GM19455 (cell line): ENCODE data around the gene PILRB.
"Not testable (repeated sequence)": the region's sequence is repeated elsewhere in the genome, so short reads cannot be mapped to it uniquely, and the experiment has no call there.

Experiments used
- ATAC-seq: cut with Tn5 transposase; IDR thresholded peaks from one replicate; pipeline ENCODE4 v1.9.1; 2021; ENCODE audit not compliant: unreplicated experiment

Gene PILRB

DNA sequence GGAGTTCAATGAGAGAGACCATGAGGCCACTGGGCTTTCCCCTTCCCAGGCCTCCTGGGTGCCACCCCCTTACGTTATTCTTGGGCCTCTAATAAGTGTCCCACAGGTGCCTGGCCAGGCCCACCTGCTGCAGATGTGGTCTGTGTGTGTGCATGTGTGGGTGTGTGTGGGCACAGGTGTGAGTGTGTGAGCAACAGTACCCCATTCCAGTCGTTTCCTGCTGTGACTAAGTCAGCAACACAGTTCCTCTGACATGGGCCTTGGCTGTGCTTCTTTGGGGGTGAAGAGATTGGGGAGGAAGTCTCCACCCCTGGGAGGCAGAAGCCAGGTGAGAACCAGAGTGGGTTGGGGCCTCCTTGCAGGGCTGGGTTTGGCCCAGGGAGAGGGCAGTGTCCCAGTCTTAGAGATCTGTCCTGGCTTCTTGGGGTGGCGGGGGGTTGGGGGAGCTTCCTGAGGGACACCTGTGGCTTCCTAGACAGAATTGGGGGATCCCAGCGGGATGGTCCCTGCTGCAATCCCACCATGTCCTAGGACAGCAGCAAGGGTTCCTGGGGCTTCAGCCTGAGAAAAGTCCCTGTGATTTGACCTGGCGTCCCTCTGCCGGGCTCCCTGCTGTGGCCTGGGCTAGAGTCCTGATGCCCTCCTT lies 4.1 kb upstream of the PILRB start:
- no peak for ATAC-seq

DNA sequence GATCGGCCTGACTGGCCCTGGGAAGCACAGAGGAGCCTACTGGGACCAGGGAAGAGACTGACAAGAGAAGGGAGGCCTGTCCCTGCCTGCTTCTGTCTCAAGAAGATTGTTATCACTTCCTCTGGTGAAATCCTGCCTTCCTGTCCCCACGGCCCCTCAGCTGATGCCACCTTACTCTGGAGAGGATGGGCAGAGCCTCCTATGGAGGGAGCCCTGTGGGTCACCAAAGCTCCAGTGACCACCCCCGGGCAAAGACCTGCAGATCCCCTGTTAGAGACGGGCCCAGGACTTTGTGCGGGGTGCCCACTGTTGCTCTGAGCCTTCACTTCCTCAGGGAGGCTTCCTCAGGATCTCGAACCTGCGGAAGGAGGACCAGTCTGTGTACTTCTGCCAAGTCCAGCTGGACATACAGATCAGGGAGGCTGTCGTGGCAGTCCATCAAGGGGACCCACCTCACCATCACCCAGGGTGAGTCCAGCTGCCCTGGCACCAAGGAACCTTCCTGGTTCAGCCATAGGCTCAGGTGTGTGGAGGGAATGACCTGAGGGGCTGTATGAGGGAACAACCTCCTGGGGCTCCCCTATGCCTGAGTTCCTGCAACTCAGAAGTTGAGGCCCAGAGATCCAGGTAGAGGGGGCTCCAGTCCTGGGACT lies 1.4 kb upstream of the PILRB start:
- ATAC-seq: no peak

DNA sequence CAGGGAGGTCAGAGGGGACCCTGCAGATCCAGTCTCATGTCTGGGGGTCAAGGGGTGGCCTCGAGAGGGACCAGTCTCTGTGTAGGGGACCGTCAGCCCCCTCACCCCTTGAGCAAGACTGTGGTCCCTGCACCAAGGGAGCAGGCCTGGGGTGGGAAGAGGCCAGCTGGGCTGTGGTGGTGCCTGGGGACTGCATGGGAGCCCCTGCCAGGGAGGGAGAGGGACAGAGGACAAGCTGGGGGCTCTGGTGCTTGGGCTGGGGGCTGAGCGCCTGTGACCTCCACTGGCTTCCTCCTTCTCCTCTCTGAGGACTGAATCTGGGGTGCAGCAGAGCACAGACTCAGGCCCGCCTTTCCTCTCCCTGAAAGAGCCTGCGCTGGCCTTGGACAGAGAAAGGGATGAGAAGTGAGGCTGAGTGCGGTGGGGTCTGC lies 771 bp upstream of the PILRB start:
- ATAC-seq: no peak

DNA sequence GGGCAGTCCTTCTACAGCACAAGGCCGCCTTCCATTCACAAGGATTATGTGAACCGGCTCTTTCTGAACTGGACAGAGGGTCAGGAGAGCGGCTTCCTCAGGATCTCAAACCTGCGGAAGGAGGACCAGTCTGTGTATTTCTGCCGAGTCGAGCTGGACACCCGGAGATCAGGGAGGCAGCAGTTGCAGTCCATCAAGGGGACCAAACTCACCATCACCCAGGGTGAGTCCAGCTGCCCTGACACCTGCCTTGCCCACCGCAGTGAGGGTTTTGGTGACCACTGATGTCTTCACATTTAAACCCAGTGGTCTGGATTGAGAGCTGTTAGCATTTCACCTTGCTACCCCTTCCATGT lies 918 bp downstream of the PILRB start:
- ATAC-seq: no peak

DNA sequence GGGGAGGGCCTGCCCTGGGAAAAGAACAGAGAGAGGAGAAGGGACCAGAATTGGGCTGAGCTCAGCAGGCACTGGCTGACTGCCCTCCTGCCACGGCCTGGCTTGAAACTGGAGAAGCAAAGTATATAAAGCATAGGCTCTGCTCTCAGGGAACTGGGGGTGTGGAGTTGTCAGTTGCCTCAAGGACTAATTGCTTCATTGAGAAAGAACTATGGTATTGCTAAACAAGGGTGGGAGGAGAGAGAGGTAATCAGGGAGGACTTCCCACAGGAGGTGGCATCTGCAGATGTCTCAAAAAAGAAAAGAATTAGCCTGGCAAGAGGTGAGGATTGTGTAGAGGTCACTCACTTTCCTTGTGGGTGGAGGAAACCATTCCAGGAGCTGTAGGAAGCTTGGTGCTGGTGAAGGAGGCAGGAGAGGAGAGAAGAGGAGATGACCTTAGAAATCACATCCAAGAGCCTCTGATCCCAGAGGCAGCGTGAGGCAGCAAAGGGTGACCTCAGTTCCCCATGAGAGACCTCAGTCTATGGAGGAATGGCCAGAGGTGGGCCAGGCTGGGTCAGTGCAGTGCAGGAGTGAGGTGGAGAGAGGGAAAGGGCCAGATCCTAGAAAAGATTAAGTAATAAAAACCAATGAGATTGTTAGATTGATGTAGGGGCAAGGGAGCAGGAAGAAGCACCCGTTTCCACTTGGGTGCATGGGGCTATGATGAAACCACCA lies 2.4 kb downstream of the PILRB start:
- no peak for ATAC-seq

DNA sequence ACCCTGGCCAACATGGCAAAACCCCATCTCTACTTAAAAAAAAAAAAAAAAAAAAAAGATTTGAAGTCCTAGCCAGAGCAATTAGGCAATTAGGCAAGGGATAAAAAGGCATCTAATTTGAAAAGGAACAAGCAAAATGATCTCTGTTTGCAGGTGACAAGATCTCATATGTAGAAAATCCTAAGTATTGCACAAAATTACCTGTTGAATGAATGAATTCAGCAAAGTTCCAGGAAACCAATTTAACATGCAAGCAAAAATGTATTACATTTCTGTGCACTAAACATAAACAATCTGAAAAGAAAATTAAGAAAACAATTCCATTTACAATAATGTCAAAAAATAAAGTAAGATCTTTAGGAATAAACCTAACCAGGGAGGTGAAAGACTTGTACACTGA lies 5.2 kb downstream of the PILRB start:
- ATAC-seq: no peak

DNA sequence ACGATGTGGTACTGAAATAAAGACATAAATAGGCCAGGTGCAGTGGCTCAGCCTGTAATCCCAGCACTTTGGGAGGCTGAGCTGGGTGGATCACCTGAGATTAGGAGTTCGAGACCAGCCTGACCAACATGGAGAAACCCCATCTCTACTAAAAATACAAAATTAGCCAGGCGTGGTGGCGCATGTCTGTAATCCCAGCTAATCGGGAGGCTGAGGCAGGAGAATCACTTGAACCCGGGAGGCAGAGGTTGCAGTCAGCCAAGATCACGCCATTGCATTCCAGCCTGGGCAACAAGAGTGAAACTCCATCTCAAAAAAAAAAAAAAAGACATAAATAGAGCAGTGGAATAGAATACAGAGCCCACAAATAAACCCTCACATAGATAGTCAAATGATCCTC lies 5.9 kb downstream of the PILRB start:
- not testable (repeated sequence) for ATAC-seq

DNA sequence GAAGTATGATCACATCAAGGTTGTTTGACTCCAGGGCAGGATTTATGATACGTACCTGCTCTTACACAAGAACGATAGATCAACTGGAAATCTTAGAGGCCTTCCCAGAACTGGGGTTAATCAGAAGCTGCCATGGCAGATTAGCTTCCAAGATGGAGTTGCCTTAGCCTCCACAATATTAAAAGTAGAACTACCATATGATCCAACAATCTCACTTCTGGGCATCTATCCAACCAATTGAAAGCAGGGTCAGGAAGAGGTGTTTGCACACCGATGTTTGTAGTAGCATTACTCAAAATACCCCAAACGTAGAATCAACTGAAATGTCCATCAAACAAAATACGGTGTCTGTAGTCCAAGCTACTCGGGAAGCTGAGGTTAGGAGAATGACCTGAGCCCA lies 6.6 kb downstream of the PILRB start:
- ATAC-seq: no peak

DNA sequence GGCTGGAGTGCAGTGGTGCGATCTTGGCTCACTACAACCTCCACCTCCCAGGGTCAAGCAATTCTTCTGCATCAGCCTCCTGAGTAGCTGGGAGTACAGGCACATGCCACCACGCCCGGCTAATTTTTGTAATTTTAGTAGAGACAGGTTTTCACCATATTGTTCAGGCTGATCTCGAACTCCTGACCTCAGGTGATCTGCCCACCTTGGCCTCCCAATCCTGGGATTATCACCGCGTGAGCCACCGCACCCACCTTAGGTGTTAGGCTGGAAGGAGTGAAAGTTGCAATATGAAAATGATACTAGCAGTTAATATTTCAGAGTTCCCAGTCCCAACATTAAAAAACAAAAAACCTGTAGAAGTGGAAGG lies 8.1 kb downstream of the PILRB start:
- ATAC-seq: not testable (repeated sequence)

DNA sequence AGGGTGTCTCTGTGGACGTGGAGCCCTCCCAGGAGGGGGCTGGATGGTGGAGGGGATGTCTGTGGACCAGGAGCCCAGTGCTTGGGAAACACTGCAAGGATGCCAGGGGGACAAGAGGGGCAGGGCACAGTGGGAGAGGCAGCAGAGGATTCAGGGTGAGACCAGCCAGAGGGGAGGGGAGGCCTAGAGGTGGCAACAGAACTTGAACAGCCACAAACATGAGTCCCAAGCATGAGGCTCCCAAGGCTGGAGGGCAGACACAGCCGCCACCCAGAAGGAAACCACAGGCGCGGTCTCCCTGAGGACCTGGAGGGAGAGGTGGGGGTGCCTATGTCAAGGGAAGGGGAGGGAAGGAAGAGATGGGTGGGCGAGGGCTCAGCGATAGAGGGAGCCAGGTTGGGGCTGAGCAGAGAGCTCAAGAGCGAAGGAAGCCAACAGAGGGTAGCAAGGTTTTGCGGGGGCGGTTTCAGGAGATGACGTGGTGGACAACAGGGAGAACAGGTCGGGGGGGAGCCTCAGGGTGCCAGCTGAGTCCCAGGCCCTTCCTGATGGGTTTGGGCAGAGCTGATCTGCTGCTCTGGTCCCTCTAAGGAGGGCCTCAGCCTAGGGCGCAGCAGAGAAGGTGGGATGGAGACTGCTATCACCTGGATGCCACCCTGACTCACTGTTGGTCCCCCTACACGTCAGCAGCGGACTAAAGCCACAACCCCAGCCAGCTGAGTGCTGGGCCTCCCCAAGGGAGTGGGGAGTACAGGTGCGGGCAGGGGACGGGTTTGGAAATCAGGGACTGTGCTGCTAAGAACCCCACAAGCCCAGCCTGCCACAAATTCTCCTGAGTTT lies 8.7 kb downstream of the PILRB start:
- no peak for ATAC-seq

DNA sequence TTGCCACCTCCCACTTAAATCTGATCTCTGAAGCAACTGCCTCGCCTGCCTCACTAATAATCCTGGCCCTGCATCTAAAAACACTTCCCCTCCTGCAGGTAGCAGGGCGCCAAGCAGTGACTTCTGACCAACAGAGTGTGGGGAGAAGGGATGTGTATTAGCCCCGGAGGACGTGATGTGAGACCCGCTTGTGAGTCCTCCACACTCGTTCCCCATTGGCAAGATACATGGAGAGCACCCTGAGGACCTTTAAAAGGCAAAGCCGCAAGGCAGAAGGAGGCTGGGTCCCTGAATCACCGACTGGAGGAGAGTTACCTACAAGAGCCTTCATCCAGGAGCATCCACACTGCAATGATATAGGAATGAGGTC lies 9.3 kb downstream of the PILRB start:
- ATAC-seq: no peak

DNA sequence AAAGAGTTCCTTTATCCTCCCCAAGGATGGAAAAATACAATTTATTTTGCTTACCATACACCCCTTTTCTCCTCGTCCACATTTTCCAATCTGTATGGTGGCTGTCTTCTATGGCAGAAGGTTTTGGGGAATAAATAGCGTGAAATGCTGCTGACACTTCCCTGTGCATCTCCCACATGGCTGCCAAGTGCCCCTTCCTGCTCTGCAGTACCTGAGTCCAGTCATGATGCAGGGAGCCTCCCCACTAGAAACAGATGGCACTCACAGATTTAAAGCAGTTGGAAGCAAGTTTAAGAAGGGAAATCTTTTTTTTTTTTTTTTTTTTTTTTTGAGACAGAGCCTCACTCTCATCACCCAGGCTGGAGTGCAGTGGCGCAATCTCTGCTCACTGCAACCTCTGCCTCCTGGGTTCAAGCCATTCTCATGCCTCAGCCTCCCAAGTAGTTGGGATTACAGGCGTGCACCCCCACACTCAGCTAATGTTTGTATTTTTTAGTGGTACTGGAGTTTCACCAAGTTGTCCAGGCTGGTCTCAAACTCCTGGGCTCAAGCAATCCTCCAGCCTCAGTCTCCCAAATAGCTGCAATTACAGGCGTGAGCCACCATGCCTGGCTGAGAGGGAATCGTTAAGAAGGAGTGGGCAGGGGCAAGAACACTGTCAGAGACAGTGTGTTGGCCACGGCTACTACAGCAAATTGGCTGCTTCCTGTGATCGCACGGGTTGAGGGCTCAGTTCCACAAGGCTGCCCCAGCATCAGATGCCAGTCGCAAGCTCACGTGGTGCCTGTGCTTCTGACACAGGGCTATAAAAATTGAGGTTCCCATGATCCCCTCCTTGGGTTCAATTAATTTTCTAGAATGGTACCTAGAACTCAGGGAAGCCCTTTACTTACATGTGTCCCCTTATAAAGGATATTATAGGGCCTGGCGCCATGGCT lies 10.0 kb downstream of the PILRB start:
- no peak for ATAC-seq

DNA sequence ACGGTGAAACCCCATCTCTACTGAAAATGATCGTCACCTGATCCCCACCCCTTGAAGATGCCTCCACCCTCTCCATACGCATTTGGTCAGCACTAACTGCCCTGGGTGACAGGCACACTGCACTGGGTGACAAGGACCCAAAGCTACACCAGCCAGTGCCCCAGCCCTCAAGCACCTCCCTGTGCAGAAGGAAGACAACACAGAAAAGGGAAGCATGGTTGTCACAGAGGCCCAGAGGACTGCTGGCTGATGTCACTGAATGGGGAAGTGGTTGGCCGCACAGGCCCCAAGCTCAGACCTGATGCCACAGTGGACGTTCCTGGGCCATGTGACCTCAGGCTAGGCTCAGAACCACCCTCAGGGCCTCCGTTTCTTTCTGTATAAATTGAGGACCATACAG lies 11.2 kb downstream of the PILRB start:
- peak; percentile 55 for ATAC-seq

DNA sequence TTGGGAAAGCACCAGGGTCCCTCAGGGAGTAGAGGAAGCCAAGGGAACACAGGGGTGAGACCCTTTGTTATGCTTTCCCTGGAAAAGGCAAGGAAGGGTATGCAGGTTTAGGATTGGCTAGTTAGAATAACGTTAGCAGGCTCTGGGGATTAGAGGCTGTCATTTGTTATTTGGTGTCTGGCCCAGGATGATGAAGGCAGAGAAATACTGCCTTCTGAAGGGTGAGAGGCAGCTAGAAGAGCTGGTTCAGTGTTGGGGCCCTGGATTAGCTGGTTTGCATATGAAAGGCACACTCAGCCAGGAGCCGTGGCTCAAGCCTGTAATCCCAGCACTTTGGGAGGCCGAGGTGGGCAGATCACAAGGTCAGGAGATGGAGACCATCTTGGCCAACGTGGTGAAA lies 12.4 kb downstream of the PILRB start:
- ATAC-seq: no peak

DNA sequence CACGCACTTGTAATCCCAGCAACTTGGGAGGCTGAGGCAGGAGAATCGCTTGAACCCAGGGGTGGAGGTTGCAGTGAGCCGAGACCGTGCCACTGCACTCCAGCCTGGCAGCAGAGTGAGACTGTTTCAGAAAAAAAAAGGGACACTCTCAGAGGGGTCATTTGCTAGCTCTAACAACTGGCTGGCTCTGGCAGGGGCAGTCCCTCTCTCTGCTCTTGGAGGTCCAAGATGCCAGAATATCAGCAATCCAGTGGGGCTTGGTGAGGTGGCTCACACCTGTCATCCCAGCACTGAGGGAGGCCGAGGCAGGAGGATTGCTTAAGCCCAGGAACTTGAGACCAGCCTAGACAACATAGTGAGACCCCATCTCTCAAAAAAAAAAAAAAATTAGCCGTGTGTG lies 12.8 kb downstream of the PILRB start:
- ATAC-seq: no peak

DNA sequence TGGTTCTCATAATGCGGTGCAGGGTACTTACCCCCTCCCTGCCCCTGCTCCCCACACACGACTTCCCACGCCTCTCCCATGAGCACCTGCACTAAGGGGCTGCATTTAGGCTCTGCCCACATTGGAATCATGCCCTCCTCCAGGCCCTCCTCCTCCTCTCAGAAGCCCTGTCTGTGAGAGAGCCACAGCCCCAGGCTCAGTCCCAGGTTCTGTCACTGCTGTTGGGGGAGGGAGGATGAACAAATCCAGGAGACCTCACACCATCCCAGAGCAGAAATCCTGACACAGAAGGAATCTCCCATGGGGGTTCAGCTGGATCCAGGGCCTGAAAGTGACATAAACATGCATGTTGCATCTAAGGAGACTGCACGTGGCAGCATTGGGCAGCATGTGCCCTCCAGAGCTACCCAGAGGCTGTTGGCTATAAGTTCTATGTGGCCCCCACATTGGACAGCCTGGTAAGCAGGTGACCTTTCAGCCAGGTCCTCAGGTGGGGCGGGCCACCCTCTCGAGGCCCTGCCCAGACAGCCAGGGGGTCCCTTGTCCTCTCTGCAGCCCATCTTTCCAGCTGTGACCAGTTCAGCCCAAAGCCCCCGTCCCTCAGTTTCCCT lies 13.7 kb downstream of the PILRB start:
- ATAC-seq: no peak

DNA sequence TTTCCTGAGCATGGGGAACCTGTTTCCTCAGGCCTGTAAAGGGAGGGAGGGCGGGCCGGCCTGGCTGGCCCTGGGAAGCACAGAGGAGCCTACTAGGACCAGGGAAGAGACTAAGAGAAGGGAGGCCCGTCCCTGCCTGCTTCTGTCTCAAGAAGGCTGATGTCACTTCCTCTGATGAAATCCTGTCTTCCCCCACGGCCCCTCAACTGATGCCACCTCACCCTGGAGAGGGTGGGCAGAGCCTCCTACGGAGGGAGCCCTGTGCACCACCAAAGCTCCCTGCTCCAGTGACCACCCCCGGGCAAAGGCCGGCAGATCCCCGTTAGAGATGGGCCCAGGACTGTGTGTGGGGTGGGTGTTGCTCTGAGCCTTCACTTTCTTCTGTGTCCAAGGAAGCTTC lies 14.3 kb downstream of the PILRB start:
- ATAC-seq: no peak

DNA sequence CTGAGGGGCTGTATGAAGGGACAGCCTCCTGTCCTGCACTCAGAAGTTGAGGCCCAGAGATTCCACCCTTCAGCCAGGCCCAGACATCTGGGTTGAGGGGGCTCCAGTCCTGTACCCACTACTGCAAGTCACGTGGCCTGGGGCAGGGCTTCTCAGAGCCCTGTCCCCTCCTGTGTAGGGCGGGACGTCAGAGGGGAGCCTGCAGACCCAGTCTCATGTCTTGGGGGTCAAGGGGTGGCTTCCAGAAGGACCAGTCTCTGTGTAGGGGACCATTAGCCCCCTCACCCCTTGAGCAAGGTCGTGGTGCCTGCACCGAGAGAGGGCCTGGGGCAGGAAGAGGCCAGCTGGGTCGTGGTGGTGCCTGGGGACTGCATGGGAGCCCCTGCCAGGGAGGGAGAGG lies 14.8 kb downstream of the PILRB start:
- no peak for ATAC-seq

DNA sequence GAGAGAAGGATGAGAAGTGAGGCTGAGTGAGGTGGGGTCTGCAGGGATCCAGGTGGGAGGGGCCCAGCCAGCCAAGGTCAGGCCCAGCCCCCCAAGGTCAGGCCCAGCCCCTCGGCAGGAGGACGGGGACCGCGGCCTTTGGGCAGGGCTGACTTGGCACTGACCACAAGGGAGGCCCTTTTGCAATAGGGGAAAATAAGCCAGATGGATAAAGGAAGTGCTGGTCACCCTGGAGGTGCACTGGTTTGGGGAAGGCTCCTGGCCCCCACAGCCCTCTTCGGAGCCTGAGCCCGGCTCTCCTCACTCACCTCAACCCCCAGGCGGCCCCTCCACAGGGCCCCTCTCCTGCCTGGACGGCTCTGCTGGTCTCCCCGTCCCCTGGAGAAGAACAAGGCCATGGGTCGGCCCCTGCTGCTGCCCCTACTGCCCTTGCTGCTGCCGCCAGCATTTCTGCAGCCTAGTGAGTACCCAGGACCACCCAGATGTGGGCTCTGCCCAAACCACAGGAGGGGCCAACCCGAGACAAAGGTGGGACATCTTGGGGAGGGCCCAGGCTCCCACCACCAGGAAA lies 15.4 kb downstream of the PILRB start, which contains the start of gene PILRA:
TSS of gene PILRA (plus strand) at position 227 of the 571 bp plus-strand sequence. CDS start at position 397, 170 bp downstream.
- no peak for ATAC-seq
